HG03196 (cell line): ENCODE data around the gene HADHA.
"Not testable (repeated sequence)": the region's sequence is repeated elsewhere in the genome, so short reads cannot be mapped to it uniquely, and the experiment has no call there.

Source experiments
- ATAC-seq: cut with Tn5 transposase; IDR thresholded peaks from one replicate; pipeline ENCODE4 v1.9.1; 2021; ENCODE audit not compliant: unreplicated experiment

The HADHA gene

DNA sequence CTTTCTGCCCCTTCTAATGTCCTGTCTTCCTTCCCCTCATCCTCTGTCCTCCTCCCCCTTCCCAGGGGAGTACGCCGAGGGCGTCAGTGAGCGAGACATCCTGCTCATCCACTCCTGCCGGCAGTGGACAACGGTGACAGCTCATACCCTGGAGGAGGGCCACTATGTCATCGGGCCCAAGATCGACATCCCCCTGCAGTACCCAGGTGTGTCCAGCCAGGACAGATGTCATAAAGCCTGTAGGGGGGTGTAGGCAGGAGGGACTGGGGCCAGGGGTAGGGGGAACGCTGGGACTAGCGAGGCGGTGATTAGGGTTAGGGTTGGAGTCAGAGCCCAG lies 68.2 kb downstream of the HADHA start:
- ATAC-seq: no peak

DNA sequence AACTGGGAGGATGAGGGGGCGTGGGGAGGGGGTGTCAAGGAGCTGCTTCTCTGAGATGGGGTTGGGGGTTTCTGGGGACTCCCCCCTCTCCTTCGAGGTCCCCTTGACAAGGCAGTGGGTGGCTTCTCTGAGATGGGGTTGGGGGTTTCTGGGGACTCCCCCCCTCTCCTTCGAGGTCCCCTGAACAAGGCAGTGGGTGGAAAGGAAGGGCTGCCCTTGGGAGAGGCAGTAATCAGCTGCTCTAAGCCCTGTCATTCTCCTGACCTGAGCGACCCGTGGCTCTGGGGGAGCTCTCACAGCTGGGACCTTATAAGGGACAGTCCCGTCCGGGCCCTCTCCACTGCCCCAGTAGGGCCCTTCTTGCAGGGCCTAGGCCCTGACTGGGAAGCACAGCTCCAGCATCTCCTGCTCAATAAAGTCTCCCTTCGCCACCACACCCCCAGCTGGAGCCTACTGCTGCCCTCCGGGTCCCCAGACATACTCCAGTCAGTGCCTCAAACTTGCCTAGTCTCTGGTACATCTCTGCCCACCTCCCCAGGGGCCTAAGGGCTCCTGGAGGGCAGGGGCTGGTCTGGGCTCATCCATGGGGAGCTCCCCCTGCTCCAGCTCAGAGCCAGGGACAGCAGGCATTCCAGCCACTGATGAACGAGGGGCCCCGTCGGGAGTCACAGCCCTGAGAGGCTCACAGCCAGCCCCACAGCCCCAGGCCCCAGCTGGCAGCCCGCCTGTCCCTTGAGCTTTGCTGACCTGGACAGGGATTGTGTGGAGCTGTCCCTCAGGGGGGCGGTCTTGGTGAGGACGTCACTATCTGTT lies 68.8 kb downstream of the HADHA start:
- no peak for ATAC-seq

DNA sequence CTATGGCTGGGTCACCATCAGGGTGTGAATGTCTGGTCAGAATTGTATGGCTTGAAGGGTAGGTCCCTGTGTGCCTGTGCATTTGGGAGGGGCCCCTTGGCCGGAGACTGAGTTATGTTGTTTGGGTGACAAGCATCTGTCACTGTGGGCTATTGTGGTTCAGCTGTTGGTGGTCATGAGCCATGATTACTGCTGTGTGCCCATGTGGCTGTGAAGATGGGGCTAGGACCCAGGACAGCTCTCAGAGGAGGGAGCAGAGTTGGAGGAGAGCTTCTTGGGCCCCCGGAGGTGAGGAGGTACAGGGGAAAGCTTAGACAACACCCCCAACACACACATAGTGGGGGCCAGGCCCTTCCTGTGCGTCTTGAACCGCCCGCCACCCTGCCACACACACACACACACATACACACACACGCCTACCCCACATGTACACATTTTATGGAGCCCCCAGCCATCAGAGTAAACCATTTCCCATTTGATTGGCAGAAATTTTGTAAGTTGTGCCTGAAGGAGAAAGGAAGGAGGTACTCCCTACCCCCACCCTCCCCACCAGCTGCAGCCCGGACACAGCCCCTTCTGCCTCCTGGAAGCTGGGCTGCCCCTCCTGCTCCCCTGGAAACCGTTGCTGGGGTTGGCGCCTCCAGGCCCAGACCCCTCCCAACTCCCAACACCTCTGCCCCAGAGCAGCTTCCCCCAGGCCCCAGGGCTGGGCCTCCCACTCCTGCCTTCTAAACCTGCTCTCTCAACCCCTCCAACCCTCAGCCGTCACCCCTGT lies 69.6 kb downstream of the HADHA start:
- no peak for ATAC-seq

DNA sequence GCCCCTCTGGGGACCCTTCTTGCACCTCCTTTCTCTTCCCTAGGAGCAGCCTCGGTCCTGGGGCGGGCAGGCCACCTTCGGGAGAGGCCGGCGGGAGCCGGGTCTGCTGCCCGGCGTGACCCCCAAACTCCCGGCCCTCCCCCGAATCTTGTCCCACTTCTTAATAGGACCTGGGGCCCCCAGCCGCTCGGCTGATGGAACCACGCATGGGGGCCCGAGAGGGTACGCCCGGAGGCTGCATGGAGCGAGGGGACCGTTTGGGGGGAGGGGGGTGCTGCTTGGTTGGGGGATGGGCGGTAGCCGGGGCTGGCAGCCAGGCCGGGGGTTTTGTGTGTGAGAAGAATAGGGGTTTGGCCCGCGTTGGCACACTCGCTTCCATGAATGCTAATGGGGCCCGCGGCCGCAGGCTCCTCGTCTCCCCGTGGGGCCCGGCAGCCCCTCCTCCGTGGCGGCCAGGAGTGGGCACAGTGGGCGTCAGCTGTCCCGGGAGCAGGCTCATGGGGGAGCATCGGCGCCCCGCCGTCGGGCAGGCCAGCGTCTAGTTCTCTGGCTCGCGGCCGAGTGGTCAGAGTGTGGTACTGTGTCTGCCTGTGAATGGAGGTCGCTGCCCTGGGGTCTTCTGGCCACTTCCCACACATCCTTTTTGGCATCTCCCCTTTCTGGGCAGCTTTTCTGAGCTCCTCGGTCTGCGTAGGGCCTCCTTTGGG lies 70.5 kb downstream of the HADHA start:
- ATAC-seq: no peak

DNA sequence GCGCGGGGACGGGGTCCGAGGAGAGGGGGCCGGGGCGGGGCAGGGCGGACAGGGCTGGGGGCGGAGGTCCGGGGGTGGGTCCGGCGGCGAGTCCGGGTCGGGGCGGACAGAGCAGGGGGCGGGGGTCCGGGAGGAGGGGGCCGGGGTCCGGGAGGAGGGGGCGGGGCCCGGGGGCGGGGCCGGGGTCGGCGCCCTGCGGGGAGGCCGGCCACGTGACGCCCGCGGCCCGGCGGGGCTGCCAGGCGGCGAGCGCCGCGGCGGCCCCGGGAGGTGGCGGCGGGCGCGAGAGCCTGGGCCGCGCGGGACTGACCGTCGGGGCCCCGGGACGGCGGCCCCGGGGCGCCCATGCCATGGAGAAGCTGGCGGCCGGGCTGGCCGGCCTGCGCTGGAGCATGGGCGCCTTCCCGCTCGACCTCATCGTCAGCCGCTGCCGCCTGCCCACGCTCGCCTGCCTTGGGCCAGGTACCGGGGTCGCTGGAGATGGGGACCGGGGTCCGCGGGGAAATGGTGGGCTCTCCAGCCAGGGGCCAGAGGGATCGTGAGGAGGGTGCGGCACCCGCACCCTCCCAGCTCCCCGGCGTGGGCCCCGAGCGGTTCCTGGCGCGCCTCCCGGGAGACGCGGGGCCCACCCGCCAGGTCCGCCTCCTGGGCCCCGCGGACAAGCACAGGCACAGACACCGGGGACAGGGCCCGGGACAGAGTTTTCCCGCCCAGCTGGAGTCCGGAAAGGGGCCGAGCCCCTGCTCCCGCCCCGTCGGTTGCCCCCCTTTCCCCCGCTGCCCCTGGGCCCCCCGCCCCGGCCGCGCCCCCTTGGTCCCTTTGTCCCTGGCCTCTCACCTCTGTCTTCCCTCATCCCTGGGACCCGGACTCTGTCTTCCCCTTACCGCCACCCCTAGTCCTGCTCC lies 71.3 kb downstream of the HADHA start, which contains the start of gene GAREM2:
TSS of gene GAREM2 (plus strand) at position 218 of the 905 bp plus-strand sequence. CDS start at position 351, 133 bp downstream.
- no peak for ATAC-seq

DNA sequence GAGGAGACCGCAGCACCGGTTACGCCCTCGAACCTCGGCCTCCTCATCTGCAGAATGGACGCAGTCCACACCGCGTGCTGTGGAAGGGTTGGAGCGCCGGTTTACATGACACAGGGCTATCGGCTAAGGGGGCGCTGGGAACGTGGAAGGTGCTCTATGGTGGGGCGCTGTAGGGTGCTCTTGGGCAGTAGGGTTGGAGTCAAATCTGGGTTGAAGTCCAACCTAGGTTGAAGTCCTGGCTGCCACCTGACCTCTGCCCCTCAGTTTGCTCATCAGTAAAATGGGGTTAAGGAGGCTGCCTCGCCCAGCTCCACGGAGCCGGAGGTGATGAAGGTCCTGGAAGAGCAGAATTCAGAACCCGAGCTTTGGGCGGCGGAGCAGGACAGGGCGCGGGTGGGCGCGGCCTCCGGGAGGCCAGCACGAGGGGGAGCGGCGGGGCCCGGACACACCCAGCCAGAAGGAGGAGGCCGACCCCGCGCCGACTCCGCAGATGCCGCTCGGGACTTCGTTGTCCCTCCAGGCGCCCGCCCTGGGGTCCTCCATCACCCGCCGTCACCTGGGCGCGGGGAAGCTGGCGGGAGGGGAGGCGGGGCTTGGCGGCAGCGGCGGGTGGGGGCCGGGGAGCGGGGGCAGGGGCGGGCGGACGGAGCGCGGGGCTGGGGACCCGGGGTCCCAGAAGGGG lies 72.1 kb downstream of the HADHA start:
- no peak for ATAC-seq

DNA sequence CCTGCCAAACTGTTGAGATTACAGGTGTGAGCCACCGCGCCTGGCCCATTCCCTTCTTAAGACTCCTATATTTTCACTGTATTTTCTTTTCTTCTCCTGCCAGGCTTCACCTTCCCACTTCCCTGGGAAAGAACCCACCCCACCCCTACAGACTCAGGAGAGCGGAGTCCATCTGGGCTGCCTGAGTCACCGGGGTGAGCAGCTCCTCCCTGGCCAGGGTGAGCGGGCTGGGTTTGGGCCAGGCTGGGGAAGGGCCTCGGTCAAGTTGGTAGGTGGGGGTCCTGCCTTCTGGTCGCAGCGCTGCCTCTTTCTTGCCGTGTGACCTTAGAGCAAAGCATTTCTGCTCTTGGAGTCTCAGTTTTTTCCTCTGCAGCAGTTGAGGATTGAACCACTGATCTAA lies 73.6 kb downstream of the HADHA start:
- no peak for ATAC-seq

DNA sequence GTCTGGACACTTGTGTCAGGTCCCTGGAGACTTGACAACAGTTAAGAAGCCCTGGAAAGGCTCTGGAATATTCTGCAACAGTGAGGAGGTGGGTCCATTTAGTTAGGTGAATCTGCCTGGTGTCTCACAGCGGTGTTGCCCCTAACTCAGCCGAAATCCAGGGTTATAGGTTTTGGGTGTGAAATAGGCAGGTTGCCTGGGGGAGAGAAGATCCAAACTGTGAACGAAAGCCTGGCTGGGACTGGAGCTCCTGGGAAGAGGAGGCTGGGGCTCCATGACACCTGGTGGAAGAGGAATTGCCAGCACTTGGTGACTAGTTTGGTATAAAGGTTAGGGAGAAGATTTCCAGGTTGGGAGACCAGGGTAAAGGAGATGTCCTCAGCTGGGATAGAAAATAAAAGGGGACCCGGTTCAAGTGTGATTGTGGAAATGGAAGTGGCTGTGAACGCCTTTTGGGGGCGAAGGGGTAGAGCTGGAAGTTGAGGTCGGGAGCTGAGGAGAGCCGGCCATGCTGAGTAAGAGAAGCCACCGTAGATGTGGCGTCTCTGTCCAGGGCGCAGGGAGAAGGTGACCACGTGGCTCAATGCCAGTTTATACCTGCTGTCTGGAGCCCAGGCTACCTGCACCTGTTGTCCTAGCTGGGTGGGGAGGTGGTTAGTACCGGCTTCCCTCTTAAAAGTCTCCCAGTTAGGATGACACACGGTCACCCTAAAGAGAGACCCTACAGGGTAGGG lies 74.6 kb downstream of the HADHA start:
- no peak for ATAC-seq

DNA sequence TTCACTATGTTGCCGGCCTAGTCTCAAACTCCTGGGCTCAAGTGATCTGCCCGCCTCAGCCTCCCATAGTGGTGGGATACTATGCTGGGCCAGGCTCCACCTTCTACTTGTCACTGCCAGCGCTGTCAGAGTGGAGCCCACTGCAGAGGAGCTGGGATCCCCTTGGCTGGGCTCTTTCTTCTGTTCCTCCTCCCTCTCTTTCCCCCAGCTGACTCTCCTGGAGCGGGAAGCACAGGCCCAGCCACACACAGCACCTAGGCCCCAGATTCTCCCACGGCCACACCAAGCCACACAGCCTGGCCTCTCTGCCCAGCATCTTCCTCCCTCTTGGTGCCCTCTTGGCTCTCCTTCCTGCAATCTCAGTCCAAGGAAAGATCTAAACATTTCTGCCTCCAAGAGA lies 75.2 kb downstream of the HADHA start:
- ATAC-seq: no peak

DNA sequence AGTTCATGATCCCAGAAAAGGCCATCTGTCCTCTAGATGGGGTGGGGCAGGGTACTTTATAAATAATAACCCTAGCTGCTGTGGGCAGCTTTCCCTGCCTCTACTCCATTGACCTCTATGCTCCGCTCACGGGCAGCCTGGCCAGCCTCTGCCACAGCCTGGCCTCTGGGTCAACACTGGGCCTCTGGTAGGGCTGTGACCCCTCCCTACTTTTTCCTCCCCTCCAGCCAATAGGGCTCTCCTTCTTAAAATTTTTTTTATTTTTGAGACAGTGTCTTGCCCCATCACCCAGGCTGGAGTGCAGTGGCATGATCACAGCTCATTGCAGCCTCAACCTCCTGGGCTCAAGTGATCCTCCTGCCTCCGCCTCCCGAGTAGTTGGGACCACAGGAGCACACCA lies 75.6 kb downstream of the HADHA start:
- no peak for ATAC-seq

DNA sequence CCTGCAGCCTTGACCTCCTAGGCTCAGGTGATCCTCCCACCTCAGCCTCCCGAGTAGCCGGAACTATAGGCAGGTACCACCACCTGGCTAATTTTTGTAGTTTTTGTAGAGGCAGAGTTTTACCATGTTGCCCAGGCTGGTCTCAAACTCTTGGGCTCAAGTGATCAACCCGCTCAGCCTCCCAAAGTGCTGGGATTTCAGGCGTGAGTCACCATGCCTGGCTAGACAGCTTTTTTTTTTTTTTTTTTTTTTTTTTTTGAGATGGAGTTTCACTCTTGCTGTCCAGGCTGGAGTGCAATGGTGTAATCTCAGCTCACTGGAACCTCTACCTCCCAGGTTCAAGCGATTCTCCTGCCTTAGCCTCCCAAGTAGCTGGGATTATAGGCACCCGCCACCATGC lies 77.9 kb downstream of the HADHA start:
- ATAC-seq: not testable (repeated sequence)

DNA sequence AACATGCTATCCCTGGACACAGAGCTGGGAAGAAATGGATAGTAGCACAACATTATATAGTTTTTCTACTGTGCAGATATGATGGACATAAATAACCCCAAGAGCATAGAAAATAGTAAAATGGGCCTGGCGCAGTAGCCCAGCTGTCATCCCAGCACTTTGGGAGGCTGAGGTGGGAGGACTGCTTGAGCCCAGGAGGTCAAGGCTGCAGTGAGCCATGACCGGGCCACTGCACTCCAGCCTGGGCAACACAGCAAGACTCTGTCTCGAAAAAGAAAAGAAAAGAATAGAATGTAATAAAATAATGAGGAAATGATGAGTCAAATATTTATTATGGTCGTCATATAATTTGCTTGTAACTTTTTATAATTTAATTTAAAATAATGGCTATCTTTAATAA lies 79.0 kb downstream of the HADHA start:
- no peak for ATAC-seq

DNA sequence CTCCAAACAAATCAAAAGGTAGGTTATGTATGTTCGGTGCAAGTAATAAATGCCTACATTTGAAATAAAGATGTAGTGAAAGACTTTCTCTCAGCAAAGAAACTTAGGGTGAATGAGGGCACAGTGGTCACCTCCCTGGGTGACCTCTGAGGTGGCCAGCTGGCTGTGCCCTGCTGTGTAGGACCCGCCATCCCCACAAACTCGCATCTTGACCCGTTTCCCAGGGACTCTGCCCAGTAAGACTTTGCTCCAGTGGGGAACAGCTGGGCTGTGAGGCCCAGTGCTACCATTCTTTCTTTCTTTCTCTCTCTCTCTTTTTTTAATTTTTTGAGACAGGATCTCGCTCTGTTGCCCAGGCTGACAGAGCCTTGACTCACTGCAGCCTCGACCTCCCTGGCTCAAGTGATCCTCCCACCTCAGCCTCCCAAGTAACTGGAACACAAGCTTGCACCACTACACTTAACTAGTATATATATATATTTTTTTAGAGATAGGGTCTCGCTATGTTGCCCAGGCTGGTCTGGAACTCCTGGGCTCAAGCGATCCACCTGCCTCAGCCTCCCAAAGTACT lies 79.7 kb downstream of the HADHA start:
- no peak for ATAC-seq

DNA sequence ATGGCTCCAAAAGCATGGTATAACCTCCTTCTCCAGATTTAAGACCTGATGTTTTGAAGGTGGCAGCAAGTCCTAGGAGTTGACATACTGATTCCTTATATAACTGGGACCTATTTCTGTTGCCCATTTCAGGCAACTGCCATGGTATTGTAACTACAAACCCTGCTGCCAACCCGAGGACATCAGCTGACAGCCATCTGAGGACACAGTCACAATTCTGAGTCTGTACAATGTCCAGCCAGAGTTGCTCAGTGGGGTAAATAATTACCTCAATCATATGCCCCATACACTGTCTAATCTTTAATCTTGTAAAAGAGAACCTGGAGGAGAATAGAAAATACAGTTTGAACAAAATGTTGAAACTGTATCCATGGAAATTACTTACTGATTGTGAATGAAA lies 80.2 kb downstream of the HADHA start:
- no peak for ATAC-seq

DNA sequence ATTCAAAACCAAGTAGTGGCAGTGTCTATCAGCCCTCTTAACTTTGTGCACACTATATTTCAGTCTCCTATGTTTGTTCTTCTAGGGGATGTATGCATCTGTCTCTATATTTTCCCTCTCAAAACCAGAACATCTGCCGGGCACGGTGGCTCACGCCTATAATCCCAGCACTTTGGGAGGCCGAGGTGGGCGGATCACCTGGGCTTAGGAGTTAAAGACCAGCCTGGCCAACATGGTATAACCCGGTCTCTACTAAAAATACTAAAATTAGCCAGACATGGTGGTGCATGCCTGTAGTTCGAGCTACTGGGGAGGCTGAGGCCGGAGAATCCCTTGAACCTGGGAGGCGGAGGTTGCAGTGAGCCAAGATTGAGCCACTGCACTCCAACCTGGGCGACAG lies 81.5 kb downstream of the HADHA start:
- no peak for ATAC-seq

DNA sequence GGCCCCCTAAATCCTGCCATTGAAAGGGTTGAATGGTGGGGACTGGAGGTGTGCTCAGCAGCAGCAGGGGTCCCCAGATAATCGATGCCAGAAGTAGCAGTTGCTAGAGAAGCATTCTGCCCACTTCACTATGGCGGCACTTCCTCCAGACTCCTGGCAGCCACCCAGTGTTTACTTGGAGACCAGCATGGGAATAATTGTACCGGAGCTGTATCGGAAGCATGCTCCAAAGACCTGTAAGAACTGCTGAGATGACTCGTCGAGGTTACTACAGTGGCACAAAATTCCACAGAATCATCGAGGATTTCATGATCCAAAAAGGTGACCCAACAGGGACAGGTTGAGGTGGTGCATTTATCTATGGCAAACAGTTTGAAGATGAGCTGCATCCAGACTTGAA lies 82.5 kb downstream of the HADHA start:
- no peak for ATAC-seq

DNA sequence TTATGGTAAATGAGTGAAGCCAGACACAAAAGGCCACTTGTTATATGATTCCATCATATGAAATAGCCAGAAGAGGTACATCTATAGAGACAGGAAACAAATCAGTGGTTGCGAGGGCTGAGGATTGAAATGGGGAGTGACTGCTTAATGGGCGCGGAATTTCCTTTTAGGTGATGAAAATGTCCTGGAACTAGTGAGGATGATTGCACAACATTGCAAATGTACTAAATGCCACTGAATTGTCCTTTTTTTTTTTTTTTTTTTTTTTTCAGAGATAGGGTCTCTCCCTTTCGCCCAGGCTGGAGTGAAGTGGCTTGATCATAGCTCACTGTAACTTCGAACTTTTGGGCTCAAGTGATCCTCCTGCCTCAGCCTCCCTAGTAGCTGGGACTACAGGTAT lies 86.9 kb downstream of the HADHA start:
- ATAC-seq: no peak

DNA sequence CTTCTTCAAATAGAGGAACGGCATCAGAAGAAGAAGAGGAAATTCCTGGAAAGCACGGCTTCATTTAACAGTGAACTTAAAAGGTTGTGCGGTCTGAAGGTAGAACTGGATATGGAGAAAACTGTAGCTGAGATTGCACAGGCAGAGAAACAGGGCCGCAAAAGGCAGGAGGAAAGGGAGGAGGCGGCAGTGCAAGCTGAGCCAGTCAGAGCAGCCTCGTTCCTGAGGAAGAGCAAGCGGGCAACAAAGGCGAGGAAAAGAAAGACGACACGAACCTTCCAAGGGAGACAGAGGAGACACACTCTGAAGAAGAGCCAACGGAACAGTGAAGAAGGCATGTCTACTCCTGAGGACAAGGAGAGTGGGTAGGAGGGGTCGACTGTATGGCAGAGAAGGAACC lies 94.2 kb downstream of the HADHA start:
- ATAC-seq: no peak

DNA sequence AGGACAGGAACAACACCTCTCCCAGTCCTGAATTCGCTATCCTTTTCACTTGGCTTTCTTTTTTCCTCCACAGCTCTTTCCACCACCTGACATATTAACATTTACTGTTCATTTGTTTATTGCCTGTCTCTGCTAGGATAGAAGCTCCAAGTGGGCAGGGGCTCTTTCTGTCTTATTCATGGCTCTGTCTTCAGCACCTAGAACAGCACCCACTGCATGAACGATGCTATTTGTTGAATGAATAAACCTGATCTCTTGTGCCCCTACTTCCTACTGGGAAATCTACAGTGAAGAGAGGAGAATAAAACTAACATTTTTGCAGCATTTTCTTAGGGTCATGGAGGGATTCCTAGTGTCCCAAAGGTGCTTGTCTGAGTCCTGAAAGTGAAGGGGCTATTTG lies 95.9 kb downstream of the HADHA start:
- no peak for ATAC-seq
